HG02852 (cell line): ENCODE results near the gene E2F4.
A peak's percentile ranks its signal among the peaks of the same experiment; 100 is the strongest.

Source experiments
- ATAC-seq: cut with Tn5 transposase; IDR thresholded peaks from one replicate; pipeline ENCODE4 v1.9.1; 2021; ENCODE audit warnings: mild to moderate bottlenecking, moderate library complexity; ENCODE audit not compliant: unreplicated experiment

E2F4 gene

DNA sequence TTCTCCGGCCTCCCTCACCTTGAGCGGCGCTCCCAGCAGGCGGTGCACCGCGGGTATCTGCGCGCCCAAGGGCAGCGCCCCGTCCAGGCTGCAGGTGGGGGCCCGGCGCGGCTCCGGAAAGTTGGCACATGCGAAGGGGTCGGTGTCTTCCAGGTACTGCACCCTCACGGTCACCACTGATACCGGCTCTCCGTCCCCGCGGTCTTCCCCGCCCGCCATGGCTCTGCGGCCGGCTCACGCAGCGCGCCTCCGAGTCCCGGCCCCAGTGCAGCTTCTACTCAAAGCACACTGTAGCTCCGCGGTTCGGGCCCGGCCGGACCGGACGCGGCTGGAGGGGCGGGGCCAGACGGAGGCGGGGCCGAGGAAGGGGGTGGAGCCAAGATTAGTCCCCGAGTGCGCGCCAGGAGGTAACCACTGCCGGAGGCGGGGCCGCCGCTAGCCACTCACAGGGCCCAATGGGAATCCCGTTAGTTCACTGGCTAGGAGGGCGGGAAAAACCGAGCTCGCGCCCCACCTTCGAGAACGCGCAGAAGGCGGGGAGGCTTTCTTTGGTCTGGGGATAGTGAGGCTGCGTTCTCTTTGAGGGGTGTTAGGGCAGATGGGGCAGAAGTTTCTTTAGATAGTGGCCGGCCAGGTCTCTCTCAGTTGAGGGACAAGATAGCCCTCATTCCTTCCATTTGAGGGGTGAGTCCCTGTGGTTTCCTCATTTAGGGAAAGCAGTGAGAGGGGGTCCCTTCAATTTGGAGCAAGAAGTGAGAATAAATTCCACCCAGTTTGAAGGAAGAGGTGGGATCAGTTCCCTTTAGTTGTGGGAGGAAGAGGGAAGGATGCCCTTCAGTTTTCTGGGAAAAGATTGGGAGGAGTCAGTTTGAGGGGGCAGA is 55.5 kb downstream of the E2F4 start, which contains the start of gene FHOD1:
Gene FHOD1, minus strand, starts transcription at position 290 of the 881 bp plus-strand sequence. Its CDS starts 71 bp downstream, at position 219.
- peak; percentile 43 for ATAC-seq

- no peak for ATAC-seq
Observed at GRCh38 chr16:67248073-67248400, 56.1 kb downstream of the E2F4 start.
